HG02571 (cell line): Measurements from ENCODE around the gene PAF1.
A peak's percentile ranks its signal among the peaks of the same experiment; 100 is the strongest.

Experiments
- ATAC-seq: cut with Tn5 transposase; IDR thresholded peaks from one replicate; pipeline ENCODE4 v1.9.1; 2021; ENCODE audit warnings: mild to moderate bottlenecking, moderate library complexity; ENCODE audit not compliant: unreplicated experiment

PAF1 gene

GRCh38 chr19:39390751-39391437, at the start of gene PAF1, which contains the start of gene MED29:
TSS of gene PAF1 (minus strand) at chr19:39391106. CDS start at chr19:39390864, 242 bp downstream.
TSS of gene MED29 (plus strand) at chr19:39391378. CDS start at chr19:39391423, 45 bp downstream.
- peak; percentile 89 for ATAC-seq

GRCh38 chr19:39438270-39438934, 47.5 kb upstream of the PAF1 start:
- no peak for ATAC-seq

GRCh38 chr19:39436350-39436716, 45.4 kb upstream of the PAF1 start:
- no peak for ATAC-seq

- ATAC-seq = peak; percentile 84
Measured at GRCh38 chr19:39435499-39436349, 44.8 kb upstream of the PAF1 start, which contains the start of gene RPS16. TSS of gene RPS16 (minus strand) at chr19:39435949. CDS start at chr19:39435895, 54 bp downstream.

- ATAC-seq = no peak
Measured at GRCh38 chr19:39434123-39435076, 43.5 kb upstream of the PAF1 start.

- ATAC-seq = no peak
Measured at GRCh38 chr19:39433480-39434079, 42.7 kb upstream of the PAF1 start.

- ATAC-seq = no peak
Measured at GRCh38 chr19:39432677-39433025, 41.7 kb upstream of the PAF1 start.

GRCh38 chr19:39430675-39431593, 40.0 kb upstream of the PAF1 start:
- ATAC-seq = no peak

- ATAC-seq = no peak
Measured at GRCh38 chr19:39428283-39429112, 37.6 kb upstream of the PAF1 start.

GRCh38 chr19:39427707-39428106, 36.8 kb upstream of the PAF1 start:
- ATAC-seq = no peak

- ATAC-seq = no peak
Measured at GRCh38 chr19:39426170-39426569, 35.3 kb upstream of the PAF1 start.

GRCh38 chr19:39425744-39426143, 34.8 kb upstream of the PAF1 start:
- ATAC-seq = no peak

- no peak for ATAC-seq
Measured at GRCh38 chr19:39424934-39425333, 34.0 kb upstream of the PAF1 start.

- no peak for ATAC-seq
Measured at GRCh38 chr19:39423258-39424086, 32.6 kb upstream of the PAF1 start.

GRCh38 chr19:39422020-39422419, 31.1 kb upstream of the PAF1 start:
- no peak for ATAC-seq

- no peak for ATAC-seq
Measured at GRCh38 chr19:39420769-39421168, 29.9 kb upstream of the PAF1 start.

- no peak for ATAC-seq
Measured at GRCh38 chr19:39419003-39419402, 28.1 kb upstream of the PAF1 start.
